Anterior cingulate cortex (tissue), 58 donors: ENCODE measurements around the gene SPATA33.
A peak's percentile ranks its signal among the peaks of the same experiment; 100 is the strongest.
"Not testable (repeated sequence)": the region's sequence is repeated elsewhere in the genome, so short reads cannot be mapped to it uniquely, and the experiment has no call there.

Experiments
- DNase-seq, 58 donors: peaks; one replicate each; lab custom pipeline; 2025; lab: John Stamatoyannopoulos, UW

Gene SPATA33

DNA sequence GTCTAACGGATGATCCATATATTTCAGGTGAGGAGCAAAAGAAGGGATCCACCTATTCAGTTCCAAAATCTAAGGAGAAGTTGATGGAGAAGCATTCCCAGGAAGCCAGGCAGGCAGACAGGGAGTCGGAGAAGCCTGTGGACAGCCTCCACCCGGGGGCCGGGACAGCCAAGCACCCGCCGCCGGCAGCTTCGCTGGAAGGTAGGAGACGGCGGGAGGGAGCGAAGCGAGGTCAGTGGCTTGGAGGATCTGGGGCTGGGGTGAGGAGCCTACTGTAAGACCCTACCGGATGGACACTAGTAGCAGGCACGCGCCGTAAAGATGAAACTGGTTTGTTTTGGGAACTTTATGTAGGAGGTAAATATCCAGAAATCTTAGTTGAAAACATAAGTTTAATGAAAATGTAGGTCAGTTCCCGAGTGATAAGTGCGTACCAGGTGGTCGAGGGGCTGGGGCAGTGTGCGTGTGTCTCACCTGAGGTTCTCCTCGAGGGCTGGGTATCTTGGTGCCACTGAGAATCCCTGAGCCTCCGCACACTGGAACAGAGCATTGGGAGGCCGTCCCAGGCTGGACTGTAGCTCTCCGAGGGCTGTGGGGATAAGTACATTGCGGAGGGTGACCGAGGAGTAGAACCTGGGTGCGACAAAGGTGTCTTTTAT, 714 bp downstream of the SPATA33 start:
- DNase-seq, result no peak

- DNase-seq, result peak in 1 of 58 donors; percentile 12
Measured at GRCh38 chr16:89660146-89660545, 2.5 kb downstream of the SPATA33 start.

GRCh38 chr16:89661215-89661614, 3.6 kb downstream of the SPATA33 start:
- no peak for DNase-seq

- not testable (repeated sequence) for DNase-seq
Measured at GRCh38 chr16:89664238-89664637, 6.6 kb downstream of the SPATA33 start.

- DNase-seq, result peak in 18 of 58 donors; percentile 2 to 66 (median 29)
Measured at GRCh38 chr16:89667000-89667399, 9.4 kb downstream of the SPATA33 start.

DNA sequence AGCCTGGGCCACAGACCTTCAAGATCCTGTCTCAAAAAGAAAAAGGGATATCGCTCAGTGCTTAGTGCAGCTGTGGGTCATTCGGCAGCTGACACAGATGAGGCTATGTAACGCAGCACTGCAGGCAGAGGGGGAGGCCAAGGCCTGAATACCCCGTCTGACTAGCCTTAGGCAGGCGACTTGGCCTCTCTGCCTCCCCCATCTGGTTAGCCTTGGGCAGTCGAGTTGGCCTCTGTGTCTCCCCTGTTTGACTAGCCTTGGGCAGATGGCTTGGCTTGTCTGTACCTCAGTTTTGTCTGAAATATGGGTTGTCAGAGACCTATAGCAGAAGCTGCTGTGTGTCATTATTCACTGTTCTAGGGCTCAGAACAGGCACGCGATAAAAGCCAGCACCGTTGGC, 10.0 kb downstream of the SPATA33 start:
- no peak for DNase-seq

- no peak for DNase-seq
Measured at GRCh38 chr16:89668790-89669158, 11.1 kb downstream of the SPATA33 start.

GRCh38 chr16:89669755-89670154, 12.1 kb downstream of the SPATA33 start:
- DNase-seq, result no peak

DNA sequence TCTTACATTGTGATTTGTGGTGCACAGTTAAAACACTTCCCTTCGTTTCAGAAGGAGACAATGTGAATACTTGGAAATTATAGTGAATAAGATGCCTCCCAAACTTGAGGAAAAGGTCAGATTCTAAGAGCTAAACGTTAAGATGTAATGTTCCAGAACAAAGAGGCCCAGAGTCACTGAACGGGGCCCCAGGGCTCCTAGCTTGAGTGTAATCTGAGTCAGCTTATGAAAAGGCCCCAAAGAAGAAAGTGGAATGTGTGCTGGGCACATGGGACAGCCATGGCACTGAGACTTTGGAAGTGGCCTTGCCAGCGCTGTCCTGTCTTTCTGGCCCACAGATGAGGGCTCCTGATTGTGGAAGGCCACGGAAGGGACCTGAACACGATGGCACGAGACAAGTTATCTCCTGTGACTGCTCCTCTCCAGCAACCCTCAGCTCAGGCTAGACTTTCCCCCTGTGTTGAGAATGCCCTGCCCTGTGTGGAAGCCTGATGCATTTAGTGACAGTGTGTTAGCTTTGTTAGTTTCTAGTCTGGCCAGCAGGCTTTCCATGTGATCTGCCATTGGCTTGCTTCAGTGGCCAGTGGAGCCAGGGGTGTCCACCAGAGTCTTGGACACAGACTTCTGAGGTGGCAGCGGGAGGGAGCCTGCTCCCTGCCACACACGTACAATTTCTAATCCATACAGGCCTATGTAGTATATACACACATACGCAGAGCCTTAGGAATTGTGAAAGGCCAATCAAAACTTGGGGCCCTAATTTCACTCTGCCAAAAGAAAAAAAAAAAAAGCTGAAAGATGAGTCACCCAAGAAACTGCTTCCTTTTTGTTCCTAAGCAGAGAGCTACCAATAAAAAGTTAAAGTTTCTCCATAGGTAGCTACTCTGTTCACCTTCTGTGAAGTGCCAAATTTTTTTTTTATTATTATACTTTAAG, 13.1 kb downstream of the SPATA33 start:
- DNase-seq, result no peak

GRCh38 chr16:89671565-89671964, 13.9 kb downstream of the SPATA33 start:
- DNase-seq, result not testable (repeated sequence)

GRCh38 chr16:89672177-89672941, 14.7 kb downstream of the SPATA33 start:
- no peak for DNase-seq

DNA sequence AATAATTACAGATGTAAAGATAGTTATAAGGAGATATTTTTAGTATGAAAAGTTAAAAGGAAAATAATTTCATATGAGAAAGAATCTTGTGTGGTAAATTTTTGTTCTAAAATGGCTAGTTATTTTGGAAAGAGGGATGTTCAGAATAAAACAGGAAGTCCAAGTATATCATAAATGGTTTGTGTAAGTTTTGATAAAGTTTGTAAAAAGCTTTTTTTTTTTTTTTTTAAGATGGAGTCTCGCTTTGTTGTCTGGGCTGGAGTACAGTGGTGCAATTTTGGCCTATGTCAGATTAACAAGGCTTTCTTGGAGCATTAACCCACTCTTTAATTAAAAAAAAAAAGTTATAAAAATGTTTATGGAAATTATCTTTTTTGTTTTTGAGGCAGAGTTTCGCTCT, 20.6 kb downstream of the SPATA33 start:
- no peak for DNase-seq

- no peak for DNase-seq
Measured at GRCh38 chr16:89685916-89686315, 28.3 kb downstream of the SPATA33 start.

DNA sequence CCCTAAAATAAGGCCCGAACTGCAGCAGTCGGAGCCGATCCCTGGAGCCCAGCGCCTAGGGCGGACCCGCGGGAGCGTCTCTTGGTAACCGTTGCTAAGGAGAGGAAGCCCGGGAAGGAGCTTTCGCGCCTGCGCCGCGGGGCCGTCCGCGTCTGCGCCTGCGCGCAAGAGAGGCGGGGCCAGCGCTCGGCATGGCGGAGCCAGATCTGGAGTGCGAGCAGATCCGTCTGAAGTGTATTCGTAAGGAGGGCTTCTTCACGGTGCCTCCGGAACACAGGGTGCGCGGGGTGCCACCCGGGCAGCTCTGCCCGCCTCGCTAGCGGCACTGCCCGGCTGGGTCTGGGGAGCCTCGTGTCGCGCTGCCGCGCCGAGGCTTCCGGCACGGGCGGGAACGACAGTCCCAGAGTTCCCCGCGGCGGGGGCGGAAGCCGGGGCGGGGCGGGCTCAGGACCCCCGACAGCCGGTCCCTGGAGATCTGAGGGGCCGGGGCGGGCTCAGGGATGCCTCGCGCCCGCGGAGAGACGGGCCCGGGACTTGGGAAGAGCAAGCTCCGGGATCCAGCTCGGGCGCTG, 29.0 kb downstream of the SPATA33 start, which contains the start of gene CDK10:
Gene CDK10 (plus strand): TSS at position 170 of the 572 bp plus-strand sequence. CDS start 22 bp downstream, at position 192.
- peak; percentile 41 to 92 (median 83) for DNase-seq

- DNase-seq, result peak in 2 of 58 donors; percentile 59 to 73
Measured at GRCh38 chr16:89687092-89687940, 29.7 kb downstream of the SPATA33 start.

DNA sequence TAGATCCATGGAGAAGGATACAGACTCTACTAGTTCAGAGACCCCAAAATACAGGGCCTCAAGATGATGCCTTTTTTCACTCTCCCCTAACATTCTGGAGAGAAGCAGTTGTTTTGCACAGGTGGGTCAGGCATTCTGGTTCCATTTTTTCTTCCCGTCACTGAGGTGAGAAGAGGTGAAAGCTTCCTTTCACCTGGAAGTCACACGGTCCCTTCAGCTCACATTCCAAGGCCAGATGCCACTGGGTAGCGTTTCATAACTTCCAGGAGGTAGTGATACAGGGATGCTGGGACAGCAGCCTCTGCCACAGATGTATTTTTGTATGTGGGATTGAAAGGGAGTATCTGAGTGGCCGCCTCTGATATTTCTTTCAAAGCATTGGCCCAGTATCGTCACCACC, 30.8 kb downstream of the SPATA33 start:
- DNase-seq, result no peak

DNA sequence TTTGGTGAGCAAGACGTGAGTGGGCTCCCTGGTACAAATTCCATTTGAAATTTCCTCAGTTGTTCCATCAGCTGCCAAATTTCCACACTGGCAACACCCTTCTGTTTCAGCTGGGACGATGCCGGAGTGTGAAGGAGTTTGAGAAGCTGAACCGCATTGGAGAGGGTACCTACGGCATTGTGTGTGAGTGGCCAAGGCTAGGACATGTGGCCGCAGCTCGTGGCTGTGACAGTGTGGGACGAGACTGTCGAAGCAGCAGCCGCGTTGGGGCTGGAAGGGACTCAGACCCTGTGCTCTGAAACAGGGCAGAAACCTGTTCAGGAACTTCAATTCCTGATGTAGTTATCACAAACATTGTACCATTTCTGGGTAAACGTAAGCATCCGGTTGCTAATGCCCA, 31.5 kb downstream of the SPATA33 start:
- DNase-seq, result no peak

DNA sequence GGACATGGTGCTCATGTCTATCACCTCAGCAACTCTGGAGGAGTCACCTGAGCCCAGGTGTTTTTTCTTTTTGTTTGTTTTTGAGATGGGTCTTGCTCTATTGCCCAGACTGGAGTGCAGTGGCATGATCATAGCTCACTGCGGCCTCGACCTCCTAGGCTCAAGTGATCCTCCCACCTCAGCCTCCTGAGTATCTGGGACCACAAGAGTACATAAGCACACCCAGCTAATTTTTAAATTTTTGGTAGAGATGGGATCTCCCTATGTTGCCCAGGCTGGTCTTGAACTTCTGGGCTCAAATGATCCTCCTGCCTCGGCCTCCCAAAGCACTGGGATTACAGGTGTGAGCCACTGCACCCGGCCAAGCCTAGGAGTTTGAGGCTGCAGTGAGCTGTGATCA, 32.0 kb downstream of the SPATA33 start:
- not testable (repeated sequence) for DNase-seq

DNA sequence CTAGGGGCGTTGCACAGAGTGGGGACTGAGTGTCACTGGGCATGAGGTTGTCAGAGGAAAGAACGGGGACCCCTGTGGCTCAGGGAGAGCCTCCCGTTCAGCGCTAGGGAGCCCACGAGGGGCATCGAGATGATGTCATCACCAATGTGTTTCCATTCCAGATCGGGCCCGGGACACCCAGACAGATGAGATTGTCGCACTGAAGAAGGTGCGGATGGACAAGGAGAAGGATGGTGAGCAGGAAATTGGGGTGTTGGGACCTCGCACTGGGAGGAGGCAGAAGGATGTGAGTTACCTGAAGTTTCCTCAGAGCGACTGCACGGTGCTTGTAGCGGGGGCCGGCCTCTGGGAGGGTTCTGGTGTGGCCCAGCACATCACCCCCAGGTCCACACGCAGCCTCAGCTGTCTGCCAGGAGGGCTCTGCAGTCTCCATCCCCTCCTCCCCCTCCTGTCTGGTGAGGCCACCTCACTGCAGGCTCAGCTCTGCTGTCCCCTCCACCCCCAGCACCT, 32.8 kb downstream of the SPATA33 start:
- no peak for DNase-seq
